Keratinocyte (primary cell): ENCODE results near the gene HDLBP. TPM values are rescaled to one million over a fixed set of nuclear protein-coding genes. Genes with fewer than 3 reads are reported as not detected.
A peak's percentile ranks its signal among the peaks of the same experiment; 100 is the strongest.
"Not testable (repeated sequence)": the region's sequence is repeated elsewhere in the genome, so short reads cannot be mapped to it uniquely, and the experiment has no call there.

ENCODE experiments used
- DNase-seq: peaks from one replicate; pipeline ENCODE4 v3.0.0-alpha.2; 2011; ENCODE audit warnings: low read depth, missing footprints, low spot score
- FAIRE-seq: peaks from 2 replicates; lab custom pipeline; 2011; peaks lifted over from hg19 to GRCh38; lab: Jason Lieb, UNC
- H2AFZ ChIP-seq: 2 replicates; pipeline ENCODE4 v1.6.0; 2012; ENCODE audit warnings: low read length, control low read depth, inconsistent platforms; ENCODE audit not compliant: control insufficient read depth
- H3K27ac ChIP-seq: 2 replicates; pipeline ENCODE4 v1.5.1; 2011; ENCODE audit warnings: low read length; ENCODE audit not compliant: control insufficient read depth, insufficient read depth
- H3K27me3 ChIP-seq: 3 replicates; pipeline ENCODE4 v1.6.0; 2011; ENCODE audit warnings: low read length; ENCODE audit not compliant: control insufficient read depth, insufficient read depth; ENCODE audit errors: extremely low read depth
- H3K36me3 ChIP-seq, 2 experiments: 2 replicates in 1 of 2; 3 replicates in 1 of 2; pipeline ENCODE4 v1.5.1; 2011; ENCODE audit warnings: low read length in 2 of 2, mild to moderate bottlenecking in 1 of 2; ENCODE audit not compliant: control insufficient read depth in 2 of 2, insufficient read depth in 2 of 2; ENCODE audit errors: extremely low read depth in 1 of 2
- H3K4me1 ChIP-seq: 3 replicates; pipeline ENCODE4 v1.5.1; 2011; ENCODE audit warnings: low read length; ENCODE audit not compliant: control insufficient read depth, insufficient read depth; ENCODE audit errors: extremely low read depth
- H3K4me2 ChIP-seq: 3 replicates; pipeline ENCODE4 v1.6.0; 2011; ENCODE audit warnings: low read depth, low read length; ENCODE audit not compliant: control insufficient read depth, insufficient read depth; ENCODE audit errors: extremely low read depth
- H3K4me3 ChIP-seq, 3 experiments: fragments of 200-600 bp in 1 of 3; sonication (generic) in 1 of 3; 2 replicates in 2 of 3; 3 replicates in 1 of 3; pipeline ENCODE4 v1.5.1; 2011 to 2016; ENCODE audit warnings: low read length in 3 of 3, mild to moderate bottlenecking in 3 of 3, control low read depth in 2 of 3, inconsistent platforms in 1 of 3, low read depth in 1 of 3, mixed read lengths in 1 of 3, mixed run types in 1 of 3, moderate library complexity in 1 of 3; ENCODE audit not compliant: control insufficient read depth in 2 of 3, insufficient read depth in 2 of 3; ENCODE audit errors: extremely low read depth in 1 of 3
- H3K79me2 ChIP-seq: 2 replicates; pipeline ENCODE4 v1.6.0; 2012; ENCODE audit warnings: low read length; ENCODE audit not compliant: control insufficient read depth, insufficient read depth
- H3K9ac ChIP-seq: 3 replicates; pipeline ENCODE4 v1.6.0; 2011; ENCODE audit warnings: low read length; ENCODE audit not compliant: control insufficient read depth, insufficient read depth; ENCODE audit errors: extremely low read depth
- H3K9me1 ChIP-seq: 3 replicates; pipeline ENCODE4 v1.6.0; 2011; ENCODE audit warnings: low read length; ENCODE audit not compliant: control insufficient read depth, insufficient read depth; ENCODE audit errors: extremely low read depth
- H3K9me3 ChIP-seq: 2 replicates; pipeline ENCODE4 v1.5.1; 2012; ENCODE audit warnings: low read depth, low read length; ENCODE audit not compliant: control insufficient read depth
- H4K20me1 ChIP-seq: 3 replicates; pipeline ENCODE4 v1.6.0; 2011; ENCODE audit warnings: low read length; ENCODE audit not compliant: control insufficient read depth, insufficient read depth; ENCODE audit errors: extremely low read depth
- CTCF ChIP-seq, 3 experiments: IDR thresholded peaks in 1 of 3; conservative IDR thresholded peaks in 1 of 3; optimal IDR thresholded peaks in 1 of 3; 2 replicates in 2 of 3; 3 replicates in 1 of 3; pipeline versions ENCODE3 to v1.5.1; 2011; ENCODE audit warnings: low read length in 3 of 3, mild to moderate bottlenecking in 3 of 3, moderate library complexity in 2 of 3, control low read depth in 1 of 3, inconsistent platforms in 1 of 3; ENCODE audit not compliant: insufficient read depth in 2 of 3; ENCODE audit errors: extremely low read depth in 1 of 3
- EZH2 ChIP-seq: IDR thresholded peaks from one replicate; pipeline ENCODE4 v1.6.1; 2012; ENCODE audit warnings: inconsistent platforms, mild to moderate bottlenecking, low read length, moderate library complexity
- dilution Hi-C: fragments of 300-500 bp; cut with MboI; formaldehyde crosslinking; loops from one replicate; pipeline ENCODE4 v1.7.0; 2020; ENCODE audit warnings: low sequenced_read_pairs; ENCODE audit not compliant: extremely low pct_ligation_motif_present
- polyA plus RNA-seq, 5 experiments: library from polyadenylated mRNA; depleted of rRNA in 3 of 5; stranded (reverse) in 3 of 5; stranded (forward) in 1 of 5; unstranded in 1 of 5; fragments of >200 nt; gene quantifications; 1 replicate in 1 of 5; 2 replicates in 3 of 5; 3 replicates in 1 of 5; pipeline versions ENCODE4 v1.2.1 to v1.2.3, GENCODE V29; 2011 to 2012; ENCODE audit warnings: missing spikeins in 2 of 5, low read depth in 1 of 5, low replicate concordance in 1 of 5

HDLBP gene
- polyA plus RNA-seq, 1 donor (not counting 4 experiments of a cell fraction or from before 2014, with no cell fraction given) = 289 TPM

- Histone ChIP-seq H2AFZ (no peak overlapping the region), H3K36me3 (peaks cover 3 to 12% of the 10 kb centered on the region in 2 experiments), H3K4me3 (no peak overlapping the region), H3K27ac (no peak overlapping the region), H3K9me1 (peaks cover 2% of the 10 kb centered on the region), H3K79me2 (peaks cover 97% of the 10 kb centered on the region), H3K9me3 (no peaks in the 10 kb centered on the region), H3K4me1 (peaks cover 23% of the 10 kb centered on the region), H3K27me3 (no peaks in the 10 kb centered on the region), H4K20me1 (peaks cover 13% of the 10 kb centered on the region), H3K9ac (no peak overlapping the region), H3K4me2 (no peak overlapping the region)
- DNase-seq = no peak
- dilution Hi-C loops = no loop called here
- no peak for TF ChIP-seq EZH2
- no peak for TF ChIP-seq CTCF (optimal IDR thresholded peaks at IDR 0.05 in 1 of 3, IDR thresholded peaks at IDR 0.05 in 1 of 3, conservative IDR thresholded peaks at IDR 0.05 in 1 of 3; ENCODE audit: extremely low read depth in 1 of 3, insufficient read depth in 2 of 3, low read length in 3 of 3)
- FAIRE-seq = no peak
These were observed 5.6 kb upstream of the HDLBP start for GRCh38 chr2:241321033-241321432.

DNA sequence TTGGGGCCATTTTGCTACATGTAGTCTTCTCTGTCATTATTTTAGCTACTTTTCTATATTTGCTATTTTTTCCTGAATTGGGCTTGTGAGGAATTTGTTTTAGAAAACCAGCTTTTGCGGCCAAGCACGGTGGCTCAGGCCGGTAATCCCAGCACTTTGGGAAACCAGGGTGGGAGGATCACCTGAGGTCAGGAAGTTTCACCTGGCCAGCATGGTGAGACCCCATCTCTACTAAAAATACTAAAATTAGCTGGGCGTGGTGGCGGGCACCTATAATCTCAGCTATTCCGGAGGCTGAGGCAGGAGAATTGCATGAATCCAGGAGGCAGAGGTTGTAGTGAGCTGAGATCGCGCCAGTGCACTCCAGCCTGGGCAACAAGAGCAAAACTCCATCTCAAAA lies 4.9 kb upstream of the HDLBP start:
- no peak for FAIRE-seq

GRCh38 chr2:241318830-241319229 lies 3.4 kb upstream of the HDLBP start:
- dilution Hi-C loops, H3K9me1 ChIP-seq: not testable (repeated sequence)

More for the DNA sequence above, 4.9 kb upstream of the HDLBP start:
- peaks cover 3 to 12% of the 10 kb centered on the region in 2 experiments for H3K36me3 ChIP-seq
- no peak for DNase-seq
- H3K79me2 ChIP-seq = peaks cover 95% of the 10 kb centered on the region
- no peak overlapping the region for H3K27ac ChIP-seq
- H2AFZ ChIP-seq = no peak overlapping the region
- peaks cover 2% of the 10 kb centered on the region for H3K9me1 ChIP-seq
- dilution Hi-C loops = no loop called here
- peak overlapping the region; percentile 4 for H3K4me2 ChIP-seq
- no peaks in the 10 kb centered on the region for H3K9me3 ChIP-seq
- H3K27me3 ChIP-seq = no peaks in the 10 kb centered on the region
- H4K20me1 ChIP-seq = peaks cover 13% of the 10 kb centered on the region
- no peak overlapping the region for H3K4me3 ChIP-seq
- peaks cover 23% of the 10 kb centered on the region for H3K4me1 ChIP-seq
- no peak overlapping the region for H3K9ac ChIP-seq
- TF ChIP-seq CTCF (optimal IDR thresholded peaks at IDR 0.05 in 1 of 3, IDR thresholded peaks at IDR 0.05 in 1 of 3, conservative IDR thresholded peaks at IDR 0.05 in 1 of 3; ENCODE audit: extremely low read depth in 1 of 3, insufficient read depth in 2 of 3, low read length in 3 of 3) (no peak), EZH2 (no peak)

More at GRCh38 chr2:241318830-241319229, 3.4 kb upstream of the HDLBP start:
- H3K9me3 ChIP-seq, H2AFZ ChIP-seq, H3K4me3 ChIP-seq, H4K20me1 ChIP-seq, H3K27me3 ChIP-seq, DNase-seq, FAIRE-seq, H3K27ac ChIP-seq, H3K9ac ChIP-seq: not testable (repeated sequence)
- Histone ChIP-seq H3K36me3 (peaks cover 0 to 12% of the 10 kb centered on the region in 2 experiments), H3K4me1 (peaks cover 28% of the 10 kb centered on the region), H3K4me2 (peak overlapping the region; percentile 26), H3K79me2 (peaks cover 92% of the 10 kb centered on the region)
